ENCODE results near the gene UGT1A8. TPM values are rescaled to one million over a fixed set of nuclear protein-coding genes. Genes with fewer than 3 reads are reported as not detected.

The UGT1A8 gene
- total RNA-seq, 1 donor from 2014 or later = not detected

GRCh38 chr2:233799087-233799665 lies 181.7 kb downstream of the UGT1A8 start:
- no peak for DNase-seq (ENCODE audit: low read depth in 2 of 2)

GRCh38 chr2:233799716-233800115 lies 182.3 kb downstream of the UGT1A8 start:
- no peak for DNase-seq (ENCODE audit: low read depth in 2 of 2)

GRCh38 chr2:233800208-233800607 lies 182.8 kb downstream of the UGT1A8 start:
- DNase-seq (ENCODE audit: low read depth in 2 of 2) = no peak

- no peak for DNase-seq (ENCODE audit: low read depth in 2 of 2)
Measured at GRCh38 chr2:233801357-233802131, 184.1 kb downstream of the UGT1A8 start.

GRCh38 chr2:233802132-233802815 lies 184.8 kb downstream of the UGT1A8 start:
- DNase-seq (ENCODE audit: low read depth in 2 of 2) = no peak

- DNase-seq (ENCODE audit: low read depth in 2 of 2) = no peak
Measured at GRCh38 chr2:233803292-233803911, 186.0 kb downstream of the UGT1A8 start.

GRCh38 chr2:233803994-233804393 lies 186.6 kb downstream of the UGT1A8 start:
- no peak for DNase-seq (ENCODE audit: low read depth in 2 of 2)

- DNase-seq (ENCODE audit: low read depth in 2 of 2) = no peak
Measured at GRCh38 chr2:233807215-233807865, 189.9 kb downstream of the UGT1A8 start.

GRCh38 chr2:233807966-233808935 lies 190.8 kb downstream of the UGT1A8 start:
- DNase-seq (ENCODE audit: low read depth in 2 of 2) = no peak

GRCh38 chr2:233810385-233810784 lies 193.0 kb downstream of the UGT1A8 start:
- no peak for DNase-seq (ENCODE audit: low read depth in 2 of 2)

- DNase-seq (ENCODE audit: low read depth in 2 of 2) = no peak
Measured at GRCh38 chr2:233811087-233811486, 193.7 kb downstream of the UGT1A8 start.

GRCh38 chr2:233811732-233812131 lies 194.3 kb downstream of the UGT1A8 start:
- no peak for DNase-seq (ENCODE audit: low read depth in 2 of 2)

- DNase-seq (ENCODE audit: low read depth in 2 of 2) = no peak
Measured at GRCh38 chr2:233813236-233814055, 196.0 kb downstream of the UGT1A8 start.

GRCh38 chr2:233814056-233814835 lies 196.8 kb downstream of the UGT1A8 start:
- DNase-seq (ENCODE audit: low read depth in 2 of 2) = no peak

GRCh38 chr2:233815861-233816260 lies 198.4 kb downstream of the UGT1A8 start:
- DNase-seq (ENCODE audit: low read depth in 2 of 2) = no peak

GRCh38 chr2:233816334-233816733 lies 198.9 kb downstream of the UGT1A8 start:
- no peak for DNase-seq (ENCODE audit: low read depth in 2 of 2)

GRCh38 chr2:233816771-233817170 lies 199.3 kb downstream of the UGT1A8 start:
- DNase-seq (ENCODE audit: low read depth in 2 of 2) = no peak

- no peak for DNase-seq (ENCODE audit: low read depth in 2 of 2)
Measured at GRCh38 chr2:233817361-233817911, 200.0 kb downstream of the UGT1A8 start.

Measured in dermis microvascular lymphatic vessel endothelial cell (primary cell).